Gastroesophageal sphincter (tissue), 4 donors: ENCODE data around the gene SELENOO. TPM values are rescaled to one million over a fixed set of nuclear protein-coding genes. Genes with fewer than 3 reads are reported as not detected.

Experiments used
- ATAC-seq: fragments of 150-250 bp; one replicate; pipeline ENCODE4 v1.9.1; 2016; ENCODE audit warnings: mild to moderate bottlenecking, moderate library complexity
- H3K27ac ChIP-seq, 4 donors: fragments of 200-600 bp; sonication (generic) in 3 of 4; 1 replicate in 3 of 4; 2 replicates in 1 of 4; pipeline ENCODE4 v1.5.1; 2016 to 2019
- H3K27me3 ChIP-seq: fragments of 200-600 bp; sonication (generic); one replicate; pipeline ENCODE4 v1.5.1; 2019
- H3K36me3 ChIP-seq, 2 donors: fragments of 200-600 bp; sonication (generic); one replicate each; pipeline ENCODE4 v1.5.1; 2019; ENCODE audit warnings: control low read depth in 1 of 2
- H3K4me1 ChIP-seq, 3 donors: fragments of 200-600 bp; sonication (generic); 1 replicate in 2 of 3; 2 replicates in 1 of 3; pipeline ENCODE4 v1.5.1; 2016 to 2019; ENCODE audit warnings: control low read depth in 2 of 3
- H3K4me3 ChIP-seq, 2 donors: fragments of 200-600 bp; sonication (generic); one replicate each; pipeline ENCODE4 v1.5.1; 2019; ENCODE audit warnings: mild to moderate bottlenecking in 1 of 2, moderate library complexity in 1 of 2
- H3K9me3 ChIP-seq, 3 donors: fragments of 200-600 bp; sonication (generic); one replicate each; pipeline ENCODE4 v1.5.1; 2017 to 2019; ENCODE audit warnings: control low read depth in 2 of 3
- EP300 ChIP-seq: sonication (generic); formaldehyde crosslinking; IDR thresholded peaks from one replicate; pipeline ENCODE4 v1.6.1; 2017; ENCODE audit warnings: antibody characterized with exemption, mild to moderate bottlenecking
- POLR2A ChIP-seq, 2 donors: fragments of 450-650 bp; IDR thresholded peaks; one replicate each; pipeline ENCODE4 v1.6.1; 2017; ENCODE audit warnings: antibody characterized with exemption in 2 of 2, mild to moderate bottlenecking in 2 of 2, moderate library complexity in 1 of 2
- POLR2AphosphoS5 ChIP-seq: sonication (generic); formaldehyde crosslinking; IDR thresholded peaks from one replicate; pipeline ENCODE4 v1.6.1; 2017; ENCODE audit warnings: antibody characterized with exemption
- WGBS, 2 donors: methylation state at CpG; one replicate each; pipeline ENCODE4 v1.1.5; 2018; ENCODE audit warnings: low coverage in 1 of 2; 5-methylcytosine and 5-hydroxymethylcytosine counted together
- total RNA-seq, 4 donors: library from RNA; depleted of rRNA; stranded (reverse); fragments of >200 nt; gene quantifications; one replicate each; pipeline ENCODE4 v1.1.0, GENCODE V29; 2016
- TF ChIP-seq, protein P1 (sequence below), 4 experiments: fragments of 200-600 bp in 2 of 4; fragments of 450-650 bp in 2 of 4; sonication (generic) in 1 of 4; IDR thresholded peaks; one replicate each; pipeline ENCODE4 v1.5.1; 2017 to 2019; ENCODE audit warnings: antibody characterized with exemption in 4 of 4, mild to moderate bottlenecking in 2 of 4, moderate library complexity in 2 of 4

Gene SELENOO
- total RNA-seq, 4 donors from 2014 or later = 19.9 to 42.6 (median 27.3) TPM

DNA sequence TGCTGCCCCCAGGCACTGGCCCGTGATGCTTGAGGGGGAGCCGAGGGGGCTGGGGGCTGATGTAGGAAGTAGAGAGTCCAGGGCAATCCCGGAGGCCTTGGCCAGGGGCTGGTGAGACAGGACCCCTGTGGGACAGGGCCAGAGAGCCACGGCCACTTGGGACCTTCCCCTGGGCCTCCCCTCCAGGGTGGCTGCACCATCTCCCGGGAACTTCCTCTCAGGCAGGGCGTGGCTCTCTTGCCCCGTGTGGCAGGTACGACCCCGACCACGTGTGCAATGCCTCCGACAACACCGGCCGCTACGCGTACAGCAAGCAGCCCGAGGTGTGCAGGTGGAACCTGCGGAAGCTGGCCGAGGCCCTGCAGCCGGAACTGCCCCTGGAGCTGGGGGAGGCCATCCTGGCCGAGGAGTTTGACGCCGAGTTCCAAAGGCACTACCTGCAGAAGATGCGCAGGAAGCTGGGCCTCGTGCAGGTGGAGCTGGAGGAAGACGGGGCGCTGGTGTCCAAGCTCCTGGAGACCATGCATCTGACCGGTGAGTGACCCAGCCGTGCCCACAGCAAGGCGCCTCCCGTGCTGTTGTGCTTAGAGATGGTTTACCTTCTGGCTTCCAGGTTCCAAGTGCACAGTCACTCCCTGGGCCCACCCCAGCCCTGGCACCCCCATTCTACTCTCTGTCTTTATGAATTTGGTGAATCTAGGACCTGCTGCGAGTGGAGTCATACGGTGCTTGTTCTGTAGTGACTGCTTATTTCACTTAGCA is 9.7 kb downstream of the SELENOO start:
- H3K4me1 ChIP-seq = peaks cover 0 to 43% (median 0%) of the 10 kb centered on the region in 3 donors
- ATAC-seq = no peak
- no peaks in the 10 kb centered on the region for H3K27me3 ChIP-seq
- no peak for TF ChIP-seq POLR2AphosphoS5
- no peak for TF ChIP-seq POLR2A (IDR thresholded peaks at IDR 0.05)
- no peak for TF ChIP-seq EP300
- TF ChIP-seq, protein P1, sequence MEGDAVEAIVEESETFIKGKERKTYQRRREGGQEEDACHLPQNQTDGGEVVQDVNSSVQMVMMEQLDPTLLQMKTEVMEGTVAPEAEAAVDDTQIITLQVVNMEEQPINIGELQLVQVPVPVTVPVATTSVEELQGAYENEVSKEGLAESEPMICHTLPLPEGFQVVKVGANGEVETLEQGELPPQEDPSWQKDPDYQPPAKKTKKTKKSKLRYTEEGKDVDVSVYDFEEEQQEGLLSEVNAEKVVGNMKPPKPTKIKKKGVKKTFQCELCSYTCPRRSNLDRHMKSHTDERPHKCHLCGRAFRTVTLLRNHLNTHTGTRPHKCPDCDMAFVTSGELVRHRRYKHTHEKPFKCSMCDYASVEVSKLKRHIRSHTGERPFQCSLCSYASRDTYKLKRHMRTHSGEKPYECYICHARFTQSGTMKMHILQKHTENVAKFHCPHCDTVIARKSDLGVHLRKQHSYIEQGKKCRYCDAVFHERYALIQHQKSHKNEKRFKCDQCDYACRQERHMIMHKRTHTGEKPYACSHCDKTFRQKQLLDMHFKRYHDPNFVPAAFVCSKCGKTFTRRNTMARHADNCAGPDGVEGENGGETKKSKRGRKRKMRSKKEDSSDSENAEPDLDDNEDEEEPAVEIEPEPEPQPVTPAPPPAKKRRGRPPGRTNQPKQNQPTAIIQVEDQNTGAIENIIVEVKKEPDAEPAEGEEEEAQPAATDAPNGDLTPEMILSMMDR (IDR thresholded peaks at IDR 0.05) = no peak
- H3K9me3 ChIP-seq = no peaks in the 10 kb centered on the region
- H3K36me3 ChIP-seq = peaks cover 0 to 100% of the 10 kb centered on the region in 2 donors
- 81 to 93% methylated on average over 4 to 5 of the region's 32 CpGs for WGBS, 2 donors
- H3K4me3 ChIP-seq = no peak overlapping the region
- no peak overlapping the region for H3K27ac ChIP-seq

- H3K4me3 ChIP-seq = no peak overlapping the region
- H3K36me3 ChIP-seq = peaks cover 0 to 100% of the 10 kb centered on the region in 2 donors
- no peaks in the 10 kb centered on the region for H3K9me3 ChIP-seq
- no peak for ATAC-seq
- TF ChIP-seq POLR2AphosphoS5 (no peak), EP300 (no peak), POLR2A (IDR thresholded peaks at IDR 0.05) (no peak)
- TF ChIP-seq, protein P1 (IDR thresholded peaks at IDR 0.05) = no peak
- no peaks in the 10 kb centered on the region for H3K27me3 ChIP-seq
- peaks cover 0 to 43% (median 0%) of the 10 kb centered on the region in 3 donors for H3K4me1 ChIP-seq
- H3K27ac ChIP-seq = no peak overlapping the region
- WGBS, 2 donors = 77 to 88% methylated on average over 2 to 14 of the region's 14 CpGs
Measured at GRCh38 chr22:50211147-50211546, 10.3 kb downstream of the SELENOO start.

DNA sequence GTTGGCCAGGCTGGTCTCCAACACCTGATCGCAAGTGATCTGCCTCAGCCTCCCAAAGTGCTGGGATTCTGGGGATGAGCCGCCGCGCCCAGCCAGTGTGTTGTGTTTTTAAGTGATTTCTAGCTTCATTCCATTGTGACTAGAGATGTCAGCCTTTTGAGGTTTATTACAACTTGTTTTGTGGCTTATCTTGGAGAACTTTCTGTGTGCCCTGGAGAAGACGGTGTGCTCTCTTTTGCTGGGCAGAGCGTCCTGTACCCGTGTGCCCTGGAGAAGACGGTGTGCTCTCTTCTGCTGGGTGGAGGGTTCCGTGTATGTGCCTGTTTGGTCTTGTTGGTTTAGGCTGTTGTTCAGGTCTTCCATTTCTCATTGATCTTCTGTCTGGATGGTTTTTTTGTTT is 12.5 kb downstream of the SELENOO start:
- no peaks in the 10 kb centered on the region for H3K9me3 ChIP-seq
- no peak overlapping the region for H3K27ac ChIP-seq
- no peak overlapping the region for H3K4me3 ChIP-seq
- H3K36me3 ChIP-seq = peaks cover 0 to 100% of the 10 kb centered on the region in 2 donors
- no peak for TF ChIP-seq POLR2A (IDR thresholded peaks at IDR 0.05)
- TF ChIP-seq POLR2AphosphoS5 = no peak
- TF ChIP-seq EP300 = no peak
- TF ChIP-seq, protein P1 (IDR thresholded peaks at IDR 0.05) = no peak
- no peak for ATAC-seq
- peaks cover 0 to 26% (median 0%) of the 10 kb centered on the region in 3 donors for H3K4me1 ChIP-seq
- WGBS, 2 donors = 90 to 94% methylated on average over 5 to 9 of the region's 9 CpGs
- no peaks in the 10 kb centered on the region for H3K27me3 ChIP-seq

DNA sequence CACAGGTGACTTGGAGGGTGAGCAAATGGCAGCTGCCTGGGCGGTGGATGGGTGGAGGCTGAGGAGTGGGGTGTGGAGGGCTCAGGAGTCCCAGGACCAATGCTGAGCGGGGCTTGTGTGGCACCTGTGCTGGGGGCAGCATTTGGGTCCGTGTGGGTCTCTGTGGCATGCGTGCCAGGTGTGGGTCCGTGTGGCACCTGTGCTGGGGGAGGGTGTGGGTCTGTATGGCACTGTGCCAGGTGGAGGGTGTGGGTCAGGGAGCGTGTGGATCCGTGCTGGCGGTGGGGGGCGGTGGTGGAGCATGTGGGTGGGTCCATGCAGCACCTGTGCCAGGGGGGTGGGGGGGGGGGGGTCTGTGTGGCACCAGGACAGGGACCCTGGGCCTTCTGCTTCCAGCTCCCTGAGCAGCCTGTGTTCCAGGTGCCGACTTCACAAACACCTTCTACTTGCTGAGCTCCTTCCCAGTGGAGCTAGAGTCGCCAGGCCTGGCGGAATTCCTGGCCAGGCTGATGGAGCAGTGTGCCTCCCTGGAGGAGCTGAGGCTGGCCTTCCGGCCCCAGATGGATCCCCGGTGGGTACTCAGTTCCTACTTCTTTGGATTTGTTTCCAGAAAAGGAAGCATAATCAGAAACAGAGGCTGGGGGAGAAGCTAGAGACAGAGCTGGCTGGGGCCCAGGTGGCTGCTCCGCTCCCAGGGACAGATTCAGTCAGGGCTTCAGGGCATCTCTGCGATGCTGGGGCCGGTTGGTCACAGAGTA is 14.7 kb downstream of the SELENOO start:
- H3K9me3 ChIP-seq = no peaks in the 10 kb centered on the region
- H3K27me3 ChIP-seq = no peaks in the 10 kb centered on the region
- H3K4me3 ChIP-seq = no peak overlapping the region
- no peak overlapping the region for H3K27ac ChIP-seq
- H3K4me1 ChIP-seq = peaks cover 0 to 24% (median 0%) of the 10 kb centered on the region in 3 donors
- ATAC-seq = no peak
- 60% methylated on average over 3 of the region's 17 CpGs; no CpG with 5 or more reads in 1 of the 2 donors for WGBS, 2 donors
- peaks cover 0 to 97% of the 10 kb centered on the region in 2 donors for H3K36me3 ChIP-seq
- no peak for TF ChIP-seq POLR2A (IDR thresholded peaks at IDR 0.05)
- TF ChIP-seq, protein P1 (IDR thresholded peaks at IDR 0.05) = no peak
- no peak for TF ChIP-seq POLR2AphosphoS5
- TF ChIP-seq EP300 = no peak
